Liver (tissue), 9 donors: Measurements from ENCODE around the gene C19orf25. TPM values are rescaled to one million over a fixed set of nuclear protein-coding genes. Genes with fewer than 3 reads are reported as not detected.

Source experiments
- DNase-seq: peaks from one replicate; pipeline ENCODE4 v3.0.0-alpha.2; 2017; ENCODE audit warnings: low spot score
- H3K27ac ChIP-seq, 2 donors: one replicate each; pipeline ENCODE4 v1.7.0; 2013; ENCODE audit warnings: inconsistent platforms in 2 of 2, low read length in 2 of 2, control low read depth in 1 of 2, low read depth in 1 of 2, mild to moderate bottlenecking in 1 of 2
- H3K27me3 ChIP-seq, 4 donors: one replicate each; pipeline versions ENCODE4 v1.6.1 to v1.7.0; 2013; ENCODE audit warnings: low read length in 3 of 4, inconsistent platforms in 1 of 4, mild to moderate bottlenecking in 1 of 4, moderate library complexity in 1 of 4; ENCODE audit not compliant: control insufficient read depth in 4 of 4, insufficient read depth in 4 of 4
- H3K36me3 ChIP-seq, 4 donors: one replicate each; pipeline versions ENCODE4 v1.6.1 to v1.7.0; 2013; ENCODE audit warnings: low read length in 3 of 4, mild to moderate bottlenecking in 3 of 4, low read depth in 1 of 4, moderate library complexity in 1 of 4; ENCODE audit not compliant: control insufficient read depth in 4 of 4, insufficient read depth in 3 of 4
- H3K4me1 ChIP-seq, 4 donors: one replicate each; pipeline versions ENCODE4 v1.6.1 to v1.7.0; 2013; ENCODE audit warnings: low read length in 3 of 4, mild to moderate bottlenecking in 3 of 4, moderate library complexity in 1 of 4; ENCODE audit not compliant: control insufficient read depth in 4 of 4, insufficient read depth in 4 of 4
- H3K4me3 ChIP-seq, 3 donors: one replicate each; pipeline versions ENCODE4 v1.6.1 to v1.7.0; 2013; ENCODE audit warnings: low read length in 3 of 3, control low read depth in 1 of 3, low read depth in 1 of 3, mild to moderate bottlenecking in 1 of 3
- H3K9ac ChIP-seq, 2 donors: one replicate each; pipeline ENCODE4 v1.7.0; 2013; ENCODE audit warnings: low read length in 2 of 2, mild to moderate bottlenecking in 2 of 2, moderate library complexity in 2 of 2, control low read depth in 1 of 2, low read depth in 1 of 2
- H3K9me3 ChIP-seq, 4 donors: one replicate each; pipeline versions ENCODE4 v1.6.1 to v1.7.0; 2013; ENCODE audit warnings: low read length in 3 of 4; ENCODE audit not compliant: control insufficient read depth in 4 of 4
- EGR1 ChIP-seq, 2 donors: IDR thresholded peaks; 2 replicates each; pipeline ENCODE4 v1.6.1; 2016 to 2018; ENCODE audit warnings: antibody characterized with exemption in 2 of 2, low read depth in 2 of 2
- FOXA1 ChIP-seq: IDR thresholded peaks from 2 replicates; pipeline ENCODE4 v1.6.1; 2016; ENCODE audit warnings: antibody characterized with exemption
- FOXA2 ChIP-seq: IDR thresholded peaks from 2 replicates; pipeline ENCODE4 v1.6.1; 2016; ENCODE audit warnings: antibody characterized with exemption
- GABPA ChIP-seq, 2 donors: IDR thresholded peaks in 1 of 2; conservative IDR thresholded peaks in 1 of 2; 2 replicates each; pipeline ENCODE4 v1.6.1; 2016; ENCODE audit warnings: antibody characterized with exemption in 2 of 2, mild to moderate bottlenecking in 1 of 2, moderate library complexity in 1 of 2
- HNF4A ChIP-seq, 2 donors: conservative IDR thresholded peaks; 2 replicates each; pipeline ENCODE4 v1.6.1; 2016; ENCODE audit warnings: antibody characterized with exemption in 2 of 2, mild to moderate bottlenecking in 2 of 2
- HNF4G ChIP-seq: IDR thresholded peaks from 2 replicates; pipeline ENCODE4 v1.6.1; 2016; ENCODE audit warnings: antibody characterized with exemption
- JUND ChIP-seq, 2 donors: IDR thresholded peaks; 2 replicates each; pipeline ENCODE4 v1.6.1; 2016; ENCODE audit warnings: antibody characterized with exemption in 2 of 2
- NR2F2 ChIP-seq: IDR thresholded peaks from 2 replicates; pipeline ENCODE4 v1.6.1; 2016; ENCODE audit warnings: antibody characterized with exemption
- RAD21 ChIP-seq, 2 donors: IDR thresholded peaks; 2 replicates each; pipeline ENCODE4 v1.6.1; 2016; ENCODE audit warnings: antibody characterized with exemption in 2 of 2, mild to moderate bottlenecking in 2 of 2
- RXRA ChIP-seq, 2 donors: IDR thresholded peaks; 2 replicates each; pipeline ENCODE4 v1.6.1; 2017 to 2018; ENCODE audit warnings: antibody characterized with exemption in 2 of 2, mild to moderate bottlenecking in 1 of 2
- SP1 ChIP-seq: IDR thresholded peaks from 2 replicates; pipeline ENCODE4 v1.6.1; 2018; ENCODE audit warnings: antibody characterized with exemption, mild to moderate bottlenecking
- TAF1 ChIP-seq: conservative IDR thresholded peaks from 2 replicates; pipeline ENCODE4 v1.6.1; 2016; ENCODE audit warnings: antibody characterized with exemption, mild to moderate bottlenecking
- YY1 ChIP-seq: IDR thresholded peaks from 2 replicates; pipeline ENCODE4 v1.6.1; 2016; ENCODE audit warnings: antibody characterized with exemption, mild to moderate bottlenecking
- WGBS: extraction: QIAGEN DNeasy Blood & Tissue Kit; methylation state at CpG from one replicate; pipeline ENCODE4 v1.1.7; 2013; 5-methylcytosine and 5-hydroxymethylcytosine counted together
- polyA plus RNA-seq, 2 donors: library from polyadenylated mRNA; stranded (reverse) in 1 of 2; unstranded in 1 of 2; fragments of 200-250 nt in 1 of 2; fragments of >200 nt in 1 of 2; fragmentation: Nextera tagmentation in 1 of 2; extraction: Ambion mirVana in 1 of 2; gene quantifications; one replicate each; pipeline versions ENCODE4 v1.2.1 to v1.2.3, GENCODE V29; 2013 to 2015
- total RNA-seq, 2 donors: library from RNA; depleted of rRNA; stranded (reverse); fragments of >200 nt; gene quantifications; one replicate each; pipeline ENCODE4 v1.2.3, GENCODE V29; 2014
- TF ChIP-seq, protein P1 (sequence below): IDR thresholded peaks from 2 replicates; pipeline ENCODE4 v1.6.1; 2016; ENCODE audit warnings: antibody characterized with exemption, mild to moderate bottlenecking
- TF ChIP-seq, protein P2 (sequence below): IDR thresholded peaks from 2 replicates; pipeline ENCODE4 v1.6.1; 2016; ENCODE audit warnings: antibody characterized with exemption
- TF ChIP-seq, protein P3 (sequence below): IDR thresholded peaks from 2 replicates; pipeline ENCODE4 v1.6.1; 2016; ENCODE audit warnings: antibody characterized with exemption
- TF ChIP-seq, protein P4 (sequence below): IDR thresholded peaks from 2 replicates; pipeline ENCODE4 v1.6.1; 2016; ENCODE audit warnings: antibody characterized with exemption
- TF ChIP-seq, protein P5 (sequence below): fragments of 150-350 bp; IDR thresholded peaks from 2 replicates; pipeline ENCODE4 v1.5.1; 2017; ENCODE audit warnings: improper control_type of control experiment, low read depth, low read length; ENCODE audit not compliant: missing input control
- donor health status: healthy.
- donor health status: healthy.
- donor health status: healthy.
- donor health status: healthy.
- donor health status: healthy.

Gene C19orf25
- total and polyA plus RNA-seq, 4 donors = 15.1 to 19.8 (median 18.5) TPM

DNA sequence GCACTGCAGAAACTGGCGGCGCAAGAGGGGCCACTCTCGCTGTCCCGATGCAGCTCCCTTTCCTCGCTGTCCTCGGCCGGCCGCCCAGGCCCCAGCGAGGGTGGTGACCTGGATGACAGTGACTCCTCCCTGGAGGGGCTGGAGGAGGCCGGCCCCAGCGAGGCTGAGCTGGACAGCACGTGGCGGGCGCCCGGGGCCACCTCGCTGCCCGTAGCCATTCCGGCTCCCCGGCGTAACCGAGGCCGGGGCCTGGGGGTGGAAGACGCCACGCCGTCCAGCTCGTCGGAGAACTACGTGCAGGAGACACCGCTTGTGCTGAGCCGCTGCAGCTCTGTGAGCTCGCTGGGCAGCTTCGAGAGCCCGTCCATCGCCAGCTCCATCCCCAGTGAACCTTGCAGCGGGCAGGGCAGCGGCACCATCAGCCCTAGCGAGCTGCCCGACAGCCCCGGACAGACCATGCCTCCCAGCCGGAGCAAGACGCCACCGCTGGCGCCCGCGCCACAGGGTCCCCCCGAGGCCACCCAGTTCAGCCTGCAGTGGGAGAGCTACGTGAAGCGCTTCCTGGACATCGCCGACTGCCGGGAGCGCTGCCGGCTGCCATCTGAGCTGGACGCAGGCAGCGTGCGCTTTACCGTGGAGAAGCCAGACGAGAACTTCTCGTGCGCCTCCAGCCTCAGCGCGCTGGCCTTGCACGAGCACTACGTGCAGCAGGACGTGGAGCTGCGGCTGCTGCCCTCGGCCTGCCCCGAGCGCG lies 12.4 kb downstream of the C19orf25 start (continued):
- TF ChIP-seq, protein P1, sequence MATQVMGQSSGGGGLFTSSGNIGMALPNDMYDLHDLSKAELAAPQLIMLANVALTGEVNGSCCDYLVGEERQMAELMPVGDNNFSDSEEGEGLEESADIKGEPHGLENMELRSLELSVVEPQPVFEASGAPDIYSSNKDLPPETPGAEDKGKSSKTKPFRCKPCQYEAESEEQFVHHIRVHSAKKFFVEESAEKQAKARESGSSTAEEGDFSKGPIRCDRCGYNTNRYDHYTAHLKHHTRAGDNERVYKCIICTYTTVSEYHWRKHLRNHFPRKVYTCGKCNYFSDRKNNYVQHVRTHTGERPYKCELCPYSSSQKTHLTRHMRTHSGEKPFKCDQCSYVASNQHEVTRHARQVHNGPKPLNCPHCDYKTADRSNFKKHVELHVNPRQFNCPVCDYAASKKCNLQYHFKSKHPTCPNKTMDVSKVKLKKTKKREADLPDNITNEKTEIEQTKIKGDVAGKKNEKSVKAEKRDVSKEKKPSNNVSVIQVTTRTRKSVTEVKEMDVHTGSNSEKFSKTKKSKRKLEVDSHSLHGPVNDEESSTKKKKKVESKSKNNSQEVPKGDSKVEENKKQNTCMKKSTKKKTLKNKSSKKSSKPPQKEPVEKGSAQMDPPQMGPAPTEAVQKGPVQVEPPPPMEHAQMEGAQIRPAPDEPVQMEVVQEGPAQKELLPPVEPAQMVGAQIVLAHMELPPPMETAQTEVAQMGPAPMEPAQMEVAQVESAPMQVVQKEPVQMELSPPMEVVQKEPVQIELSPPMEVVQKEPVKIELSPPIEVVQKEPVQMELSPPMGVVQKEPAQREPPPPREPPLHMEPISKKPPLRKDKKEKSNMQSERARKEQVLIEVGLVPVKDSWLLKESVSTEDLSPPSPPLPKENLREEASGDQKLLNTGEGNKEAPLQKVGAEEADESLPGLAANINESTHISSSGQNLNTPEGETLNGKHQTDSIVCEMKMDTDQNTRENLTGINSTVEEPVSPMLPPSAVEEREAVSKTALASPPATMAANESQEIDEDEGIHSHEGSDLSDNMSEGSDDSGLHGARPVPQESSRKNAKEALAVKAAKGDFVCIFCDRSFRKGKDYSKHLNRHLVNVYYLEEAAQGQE = no peak

DNA sequence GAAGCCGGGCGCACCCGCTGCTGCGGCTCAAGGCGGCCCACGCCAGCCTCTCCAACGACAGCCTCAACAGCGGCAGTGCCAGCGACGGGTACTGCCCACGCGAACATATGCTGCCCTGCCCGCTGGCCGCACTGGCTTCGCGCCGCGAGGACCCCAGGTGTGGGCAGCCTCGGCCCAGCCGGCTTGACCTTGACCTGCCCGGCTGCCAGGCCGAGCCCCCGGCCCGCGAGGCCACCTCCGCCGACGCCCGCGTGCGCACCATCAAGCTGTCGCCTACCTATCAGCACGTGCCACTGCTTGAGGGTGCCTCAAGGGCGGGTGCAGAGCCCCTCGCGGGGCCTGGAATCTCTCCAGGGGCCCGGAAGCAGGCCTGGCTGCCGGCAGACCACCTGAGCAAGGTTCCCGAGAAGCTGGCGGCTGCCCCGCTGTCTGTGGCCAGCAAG lies 13.0 kb downstream of the C19orf25 start:
- Histone ChIP-seq H3K27ac (no peak overlapping the region), H3K9ac (no peak overlapping the region), H3K27me3 (peaks cover 0 to 11% (median 5%) of the 10 kb centered on the region in 4 donors), H3K4me1 (peaks cover 25 to 52% (median 41%) of the 10 kb centered on the region in 4 donors), H3K36me3 (no peaks in the 10 kb centered on the region), H3K9me3 (no peaks in the 10 kb centered on the region), H3K4me3 (no peak overlapping the region)
- DNase-seq = no peak
- 63% methylated on average over 41 of the region's 41 CpGs for WGBS
- TF ChIP-seq SP1 = no peak
- TF ChIP-seq YY1 = no peak
- TF ChIP-seq, protein P2, sequence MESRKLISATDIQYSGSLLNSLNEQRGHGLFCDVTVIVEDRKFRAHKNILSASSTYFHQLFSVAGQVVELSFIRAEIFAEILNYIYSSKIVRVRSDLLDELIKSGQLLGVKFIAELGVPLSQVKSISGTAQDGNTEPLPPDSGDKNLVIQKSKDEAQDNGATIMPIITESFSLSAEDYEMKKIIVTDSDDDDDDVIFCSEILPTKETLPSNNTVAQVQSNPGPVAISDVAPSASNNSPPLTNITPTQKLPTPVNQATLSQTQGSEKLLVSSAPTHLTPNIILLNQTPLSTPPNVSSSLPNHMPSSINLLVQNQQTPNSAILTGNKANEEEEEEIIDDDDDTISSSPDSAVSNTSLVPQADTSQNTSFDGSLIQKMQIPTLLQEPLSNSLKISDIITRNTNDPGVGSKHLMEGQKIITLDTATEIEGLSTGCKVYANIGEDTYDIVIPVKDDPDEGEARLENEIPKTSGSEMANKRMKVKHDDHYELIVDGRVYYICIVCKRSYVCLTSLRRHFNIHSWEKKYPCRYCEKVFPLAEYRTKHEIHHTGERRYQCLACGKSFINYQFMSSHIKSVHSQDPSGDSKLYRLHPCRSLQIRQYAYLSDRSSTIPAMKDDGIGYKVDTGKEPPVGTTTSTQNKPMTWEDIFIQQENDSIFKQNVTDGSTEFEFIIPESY = no peak
- no peak for TF ChIP-seq FOXA1
- no peak for TF ChIP-seq TAF1
- no peak for TF ChIP-seq RAD21 (IDR thresholded peaks at IDR 0.05)
- no peak for TF ChIP-seq HNF4A (conservative IDR thresholded peaks at IDR 0.05)
- TF ChIP-seq FOXA2 = no peak
- no peak for TF ChIP-seq GABPA (IDR thresholded peaks at IDR 0.05 in 1 of 2, conservative IDR thresholded peaks at IDR 0.05 in 1 of 2)
- TF ChIP-seq, protein P3, sequence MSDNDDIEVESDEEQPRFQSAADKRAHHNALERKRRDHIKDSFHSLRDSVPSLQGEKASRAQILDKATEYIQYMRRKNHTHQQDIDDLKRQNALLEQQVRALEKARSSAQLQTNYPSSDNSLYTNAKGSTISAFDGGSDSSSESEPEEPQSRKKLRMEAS = no peak
- TF ChIP-seq, protein P1 = no peak
- TF ChIP-seq JUND (IDR thresholded peaks at IDR 0.05) = no peak
- TF ChIP-seq HNF4G = no peak
- TF ChIP-seq, protein P4, sequence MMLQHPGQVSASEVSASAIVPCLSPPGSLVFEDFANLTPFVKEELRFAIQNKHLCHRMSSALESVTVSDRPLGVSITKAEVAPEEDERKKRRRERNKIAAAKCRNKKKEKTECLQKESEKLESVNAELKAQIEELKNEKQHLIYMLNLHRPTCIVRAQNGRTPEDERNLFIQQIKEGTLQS = no peak
- TF ChIP-seq RXRA (IDR thresholded peaks at IDR 0.05) = no peak
- TF ChIP-seq EGR1 (IDR thresholded peaks at IDR 0.05; ENCODE audit: low read depth in 2 of 2) = no peak
- TF ChIP-seq, protein P5, sequence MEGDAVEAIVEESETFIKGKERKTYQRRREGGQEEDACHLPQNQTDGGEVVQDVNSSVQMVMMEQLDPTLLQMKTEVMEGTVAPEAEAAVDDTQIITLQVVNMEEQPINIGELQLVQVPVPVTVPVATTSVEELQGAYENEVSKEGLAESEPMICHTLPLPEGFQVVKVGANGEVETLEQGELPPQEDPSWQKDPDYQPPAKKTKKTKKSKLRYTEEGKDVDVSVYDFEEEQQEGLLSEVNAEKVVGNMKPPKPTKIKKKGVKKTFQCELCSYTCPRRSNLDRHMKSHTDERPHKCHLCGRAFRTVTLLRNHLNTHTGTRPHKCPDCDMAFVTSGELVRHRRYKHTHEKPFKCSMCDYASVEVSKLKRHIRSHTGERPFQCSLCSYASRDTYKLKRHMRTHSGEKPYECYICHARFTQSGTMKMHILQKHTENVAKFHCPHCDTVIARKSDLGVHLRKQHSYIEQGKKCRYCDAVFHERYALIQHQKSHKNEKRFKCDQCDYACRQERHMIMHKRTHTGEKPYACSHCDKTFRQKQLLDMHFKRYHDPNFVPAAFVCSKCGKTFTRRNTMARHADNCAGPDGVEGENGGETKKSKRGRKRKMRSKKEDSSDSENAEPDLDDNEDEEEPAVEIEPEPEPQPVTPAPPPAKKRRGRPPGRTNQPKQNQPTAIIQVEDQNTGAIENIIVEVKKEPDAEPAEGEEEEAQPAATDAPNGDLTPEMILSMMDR = no peak
- TF ChIP-seq NR2F2 = no peak
